Astrocyte (in vitro differentiated cells and primary cell): Measurements from ENCODE around the gene UBE4A.
"Not testable (repeated sequence)": the region's sequence is repeated elsewhere in the genome, so short reads cannot be mapped to it uniquely, and the experiment has no call there.

Experiments used
- CTCF ChIP-seq: IDR thresholded peaks from 2 replicates; pipeline ENCODE4 v1.5.1; 2011; ENCODE audit warnings: low read depth, mild to moderate bottlenecking, inconsistent platforms, low read length, moderate library complexity; ENCODE audit not compliant: insufficient read depth
- EZH2 ChIP-seq: IDR thresholded peaks from 2 replicates; pipeline ENCODE4 v1.6.1; 2012; ENCODE audit warnings: mild to moderate bottlenecking, low read length, inconsistent platforms; ENCODE audit not compliant: insufficient read depth

GRCh38 chr11:118416900-118417299 lies 57.5 kb downstream of the UBE4A start:
- TF ChIP-seq CTCF, EZH2: not testable (repeated sequence)
